GM23338 (cell line): ENCODE results near the gene KRT15. TPM values are rescaled to one million over a fixed set of nuclear protein-coding genes. Genes with fewer than 3 reads are reported as not detected.
A peak's percentile ranks its signal among the peaks of the same experiment; 100 is the strongest.

Source experiments
- ATAC-seq: fragments of 200-7000 bp; cut with Tn5 transposase; 3 replicates; pipeline ENCODE4 v1.9.1; 2020
- DNase-seq: peaks from one replicate; pipeline ENCODE4 v3.0.0-alpha.2; 2015; ENCODE audit warnings: low spot score
- H2AFZ ChIP-seq: fragments of 200-600 bp; sonication (generic); 2 replicates; pipeline ENCODE4 v1.8.0; 2016; ENCODE audit warnings: antibody characterized with exemption, mild to moderate bottlenecking, moderate library complexity
- H3F3A ChIP-seq: fragments of 200-600 bp; sonication (generic); replicated peaks from 2 replicates; pipeline ENCODE4 v1.8.0; 2017; ENCODE audit warnings: antibody characterized with exemption, mixed run types, low read depth
- H3K27ac ChIP-seq: fragments of 200-600 bp; sonication (generic); 2 replicates; pipeline ENCODE4 v1.6.1; 2016; ENCODE audit warnings: low read depth
- H3K27me3 ChIP-seq: fragments of 200-600 bp; sonication (generic); 2 replicates; pipeline ENCODE4 v1.8.0; 2016; ENCODE audit warnings: mild to moderate bottlenecking, mixed run types, moderate library complexity; ENCODE audit not compliant: insufficient read depth
- H3K36me3 ChIP-seq: fragments of 200-600 bp; sonication (generic); 2 replicates; pipeline ENCODE4 v1.8.0; 2016; ENCODE audit warnings: mild to moderate bottlenecking; ENCODE audit not compliant: insufficient read depth
- H3K4me1 ChIP-seq: fragments of 200-600 bp; sonication (generic); 2 replicates; pipeline ENCODE4 v1.8.0; 2016; ENCODE audit warnings: mild to moderate bottlenecking, moderate library complexity; ENCODE audit not compliant: insufficient read depth
- H3K4me2 ChIP-seq: fragments of 200-600 bp; sonication (generic); 2 replicates; pipeline ENCODE4 v1.7.1; 2017; ENCODE audit warnings: mixed run types
- H3K4me3 ChIP-seq: fragments of 200-600 bp; sonication (generic); 2 replicates; pipeline ENCODE4 v1.6.1; 2016; ENCODE audit warnings: mixed run types
- H3K79me2 ChIP-seq: fragments of 200-600 bp; sonication (generic); replicated peaks from 2 replicates; pipeline ENCODE4 v1.8.0; 2017; ENCODE audit warnings: mild to moderate bottlenecking; ENCODE audit not compliant: insufficient read depth
- H3K9me2 ChIP-seq: fragments of 200-600 bp; sonication (generic); 2 replicates; pipeline ENCODE4 v1.8.0; 2017; ENCODE audit not compliant: insufficient read depth
- H4K20me1 ChIP-seq: fragments of 200-600 bp; sonication (generic); replicated peaks from 2 replicates; pipeline ENCODE4 v1.8.0; 2017; ENCODE audit warnings: mild to moderate bottlenecking; ENCODE audit not compliant: insufficient read depth
- H3K27ac Mint-ChIP-seq: 2 replicates; pipeline ENCODE4 v1.8.0; 2020; ENCODE audit warnings: inconsistent platforms, mild to moderate bottlenecking, moderate library complexity, mixed read lengths
- H3K27me3 Mint-ChIP-seq: 3 replicates; pipeline ENCODE4 v1.8.0; 2022; ENCODE audit warnings: low read depth, mild to moderate bottlenecking, moderate library complexity, mixed read lengths, inconsistent platforms; ENCODE audit not compliant: insufficient read depth, poor library complexity
- H3K36me3 Mint-ChIP-seq: 3 replicates; pipeline ENCODE4 v1.8.0; 2021; ENCODE audit warnings: low read depth, mild to moderate bottlenecking, inconsistent platforms, moderate library complexity, mixed read lengths
- H3K4me1 Mint-ChIP-seq: 3 replicates; pipeline ENCODE4 v1.8.0; 2020; ENCODE audit warnings: mild to moderate bottlenecking, inconsistent platforms, mixed read lengths
- H3K4me3 Mint-ChIP-seq: 3 replicates; pipeline ENCODE4 v1.8.0; 2021; ENCODE audit warnings: moderate library complexity, mild to moderate bottlenecking, inconsistent platforms, mixed read lengths
- H3K9me3 Mint-ChIP-seq: 3 replicates; pipeline ENCODE4 v1.8.0; 2020; ENCODE audit warnings: moderate library complexity, mild to moderate bottlenecking, inconsistent platforms, mixed read lengths
- ZNF462 ChIP-seq: fragments of 250-450 bp; sonication (Bioruptor Pico); IDR thresholded peaks from 2 replicates; pipeline ENCODE4 v1.5.0; 2020; ENCODE audit warnings: mild to moderate bottlenecking, moderate library complexity
- polyA plus RNA-seq: library from polyadenylated mRNA; unstranded; fragments of >200 nt; fragmentation: Nextera tagmentation; extraction: Ambion mirVana; gene quantifications from 2 replicates; pipeline ENCODE4 v1.2.1, GENCODE V29; 2016
- total RNA-seq: library from RNA; depleted of rRNA; stranded (reverse); fragments of >200 nt; shearing (Covaris generic); gene quantifications from 2 replicates; pipeline ENCODE4 v1.2.3, GENCODE V29; 2014
- TF ChIP-seq, protein P1 (sequence below), 2 experiments: fragments of 200-600 bp in 1 of 2; sonication (generic) in 1 of 2; conservative IDR thresholded peaks; 2 replicates each; pipeline versions ENCODE4 v1.5.1 to v1.6.1; 2016 to 2017; ENCODE audit warnings: antibody characterized with exemption in 2 of 2, low read depth in 2 of 2, mild to moderate bottlenecking in 2 of 2, moderate library complexity in 1 of 2

Gene KRT15
- total and polyA plus RNA-seq, 2 experiments from 2014 or later: 0.03 TPM; not detected in 1

GRCh38 chr17:41527063-41528023 lies 8.7 kb upstream of the KRT15 start:
- Histone ChIP-seq H3F3A (no peaks in the 10 kb centered on the region), H4K20me1 (peaks cover 9% of the 10 kb centered on the region; the same call in 1 of the 2 replicates), H3K9me2 (no peaks in the 10 kb centered on the region), H3K27me3 (no peaks in the 10 kb centered on the region), H3K27ac (peak overlapping the region; percentile 88; the same call in 1 of the 2 replicates), H3K4me3 (peak overlapping the region; percentile 97), H2AFZ (peak overlapping the region; percentile 81), H3K36me3 (0 out of 2 replicates have a peak, but pooled peaks cover 9% of the 10 kb centered on the region), H3K4me1 (peaks cover 16% of the 10 kb centered on the region), H3K79me2 (peaks cover 11% of the 10 kb centered on the region), H3K4me2 (peak overlapping the region; percentile 92)
- Mint-ChIP-seq H3K27me3 (peaks cover 21% of the 10 kb centered on the region), H3K4me1 (peaks cover 27% of the 10 kb centered on the region), H3K27ac (peak overlapping the region; percentile 98), H3K9me3 (no peaks in the 10 kb centered on the region; the same call in 2 of the 3 replicates), H3K36me3 (peaks cover 40% of the 10 kb centered on the region), H3K4me3 (peak overlapping the region; percentile 92)
- DNase-seq (peak; percentile 64), ATAC-seq (peak; percentile 56)
- TF ChIP-seq ZNF462 (CRISPR knock-in tag): no peak
- TF ChIP-seq, protein P1, sequence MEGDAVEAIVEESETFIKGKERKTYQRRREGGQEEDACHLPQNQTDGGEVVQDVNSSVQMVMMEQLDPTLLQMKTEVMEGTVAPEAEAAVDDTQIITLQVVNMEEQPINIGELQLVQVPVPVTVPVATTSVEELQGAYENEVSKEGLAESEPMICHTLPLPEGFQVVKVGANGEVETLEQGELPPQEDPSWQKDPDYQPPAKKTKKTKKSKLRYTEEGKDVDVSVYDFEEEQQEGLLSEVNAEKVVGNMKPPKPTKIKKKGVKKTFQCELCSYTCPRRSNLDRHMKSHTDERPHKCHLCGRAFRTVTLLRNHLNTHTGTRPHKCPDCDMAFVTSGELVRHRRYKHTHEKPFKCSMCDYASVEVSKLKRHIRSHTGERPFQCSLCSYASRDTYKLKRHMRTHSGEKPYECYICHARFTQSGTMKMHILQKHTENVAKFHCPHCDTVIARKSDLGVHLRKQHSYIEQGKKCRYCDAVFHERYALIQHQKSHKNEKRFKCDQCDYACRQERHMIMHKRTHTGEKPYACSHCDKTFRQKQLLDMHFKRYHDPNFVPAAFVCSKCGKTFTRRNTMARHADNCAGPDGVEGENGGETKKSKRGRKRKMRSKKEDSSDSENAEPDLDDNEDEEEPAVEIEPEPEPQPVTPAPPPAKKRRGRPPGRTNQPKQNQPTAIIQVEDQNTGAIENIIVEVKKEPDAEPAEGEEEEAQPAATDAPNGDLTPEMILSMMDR (conservative IDR thresholded peaks at IDR 0.05; ENCODE audit: low read depth in 2 of 2): 0 out of 4 replicates have a peak, but pooled peaks of 1 of the 2 experiments have one; percentile 11
